GM12864 (cell line): Measurements from ENCODE around the gene MORN1.

Source experiments
- DNase-seq: peaks from one replicate; pipeline ENCODE4 v3.0.0-alpha.2; 2011; ENCODE audit warnings: low read depth
- H3K4me3 ChIP-seq: 2 replicates; pipeline ENCODE4 v1.5.1; 2011; ENCODE audit warnings: mild to moderate bottlenecking, low read depth, low read length, control low read depth
- TF ChIP-seq, protein P1 (sequence below): IDR thresholded peaks from 2 replicates; pipeline ENCODE4 v1.5.1; 2011; ENCODE audit warnings: low read depth, mild to moderate bottlenecking, moderate library complexity, low read length, control low read depth, inconsistent platforms; ENCODE audit errors: missing control alignments

The MORN1 gene

DNA sequence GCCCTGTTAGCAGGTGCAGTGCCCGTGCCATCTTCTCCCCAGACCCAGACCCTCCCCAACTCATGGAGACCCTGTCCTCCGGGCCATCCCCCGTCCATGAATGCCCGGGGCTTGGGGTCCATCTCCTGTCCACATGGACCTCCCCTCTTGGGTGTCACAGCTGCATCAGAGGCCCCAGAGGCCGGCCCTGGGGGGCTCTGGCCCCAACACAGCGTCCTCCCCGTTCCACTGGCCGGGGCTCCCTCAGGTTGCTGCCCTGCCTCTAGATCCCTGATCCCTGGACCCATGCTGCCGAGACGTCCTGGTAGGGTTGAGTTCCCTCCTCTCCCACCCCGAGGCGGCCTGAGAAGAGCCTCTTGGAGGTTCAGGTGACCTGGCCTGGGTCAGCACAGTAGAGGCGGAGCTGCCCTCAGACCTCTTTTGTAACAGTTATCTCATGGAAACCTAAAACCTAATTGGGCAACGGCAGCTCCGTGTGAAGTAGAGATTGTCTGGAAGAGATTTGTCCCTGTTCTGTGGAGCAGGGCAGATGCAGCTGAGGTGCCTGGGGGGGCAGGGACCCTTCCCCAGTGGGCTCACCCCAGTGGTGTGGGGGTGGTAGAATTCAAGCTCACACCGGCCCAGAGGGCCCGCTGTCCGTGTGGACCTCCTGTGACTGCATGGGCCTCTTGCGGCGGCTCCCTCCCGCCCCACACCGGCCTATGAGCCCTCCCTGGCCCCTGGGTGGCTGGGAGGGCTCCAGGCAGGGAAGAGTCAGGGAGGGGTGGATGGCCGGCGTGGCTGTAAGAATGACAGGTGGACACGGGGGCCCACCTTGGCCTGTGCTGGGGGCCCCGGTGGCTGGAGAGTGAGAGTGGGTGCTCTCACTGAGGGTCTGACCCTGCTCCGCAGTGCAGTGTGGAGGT lies 107.1 kb downstream of the MORN1 start:
- DNase-seq: no peak
- TF ChIP-seq, protein P1, sequence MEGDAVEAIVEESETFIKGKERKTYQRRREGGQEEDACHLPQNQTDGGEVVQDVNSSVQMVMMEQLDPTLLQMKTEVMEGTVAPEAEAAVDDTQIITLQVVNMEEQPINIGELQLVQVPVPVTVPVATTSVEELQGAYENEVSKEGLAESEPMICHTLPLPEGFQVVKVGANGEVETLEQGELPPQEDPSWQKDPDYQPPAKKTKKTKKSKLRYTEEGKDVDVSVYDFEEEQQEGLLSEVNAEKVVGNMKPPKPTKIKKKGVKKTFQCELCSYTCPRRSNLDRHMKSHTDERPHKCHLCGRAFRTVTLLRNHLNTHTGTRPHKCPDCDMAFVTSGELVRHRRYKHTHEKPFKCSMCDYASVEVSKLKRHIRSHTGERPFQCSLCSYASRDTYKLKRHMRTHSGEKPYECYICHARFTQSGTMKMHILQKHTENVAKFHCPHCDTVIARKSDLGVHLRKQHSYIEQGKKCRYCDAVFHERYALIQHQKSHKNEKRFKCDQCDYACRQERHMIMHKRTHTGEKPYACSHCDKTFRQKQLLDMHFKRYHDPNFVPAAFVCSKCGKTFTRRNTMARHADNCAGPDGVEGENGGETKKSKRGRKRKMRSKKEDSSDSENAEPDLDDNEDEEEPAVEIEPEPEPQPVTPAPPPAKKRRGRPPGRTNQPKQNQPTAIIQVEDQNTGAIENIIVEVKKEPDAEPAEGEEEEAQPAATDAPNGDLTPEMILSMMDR: no peak
- no peak overlapping the region for H3K4me3 ChIP-seq

DNA sequence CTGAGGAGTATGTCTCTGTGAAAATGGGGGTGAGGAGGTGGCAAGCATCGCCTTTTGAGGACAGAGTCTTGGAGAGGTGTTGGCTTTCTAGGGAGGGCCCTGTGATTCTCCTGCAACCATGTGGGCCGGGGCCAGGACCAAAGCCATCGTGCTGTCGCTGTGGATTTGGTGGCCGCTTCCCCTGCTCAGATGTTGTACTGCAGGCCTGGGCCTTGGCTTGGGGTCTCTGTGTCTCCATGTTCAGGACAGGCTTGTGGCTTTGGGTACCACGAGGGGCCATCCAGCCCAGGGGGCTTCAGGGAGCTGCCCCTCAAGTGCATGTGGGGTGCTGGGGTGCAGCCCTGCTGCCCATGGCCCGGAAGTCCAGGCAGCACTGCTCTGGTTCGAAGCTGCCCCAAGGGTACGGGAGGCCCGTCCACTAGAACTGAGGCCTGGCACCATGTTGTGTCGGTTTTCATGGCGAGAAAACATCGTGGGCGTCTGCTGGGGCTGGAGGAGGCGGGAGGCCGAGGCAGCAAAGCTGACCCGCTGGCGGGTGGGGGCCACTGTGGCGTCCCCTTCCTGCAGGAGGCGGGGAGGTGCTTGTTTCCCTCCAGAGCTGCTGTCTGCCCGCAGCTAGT lies 107.9 kb downstream of the MORN1 start:
- TF ChIP-seq, protein P1: no peak
- no peak overlapping the region for H3K4me3 ChIP-seq
- DNase-seq: no peak

DNA sequence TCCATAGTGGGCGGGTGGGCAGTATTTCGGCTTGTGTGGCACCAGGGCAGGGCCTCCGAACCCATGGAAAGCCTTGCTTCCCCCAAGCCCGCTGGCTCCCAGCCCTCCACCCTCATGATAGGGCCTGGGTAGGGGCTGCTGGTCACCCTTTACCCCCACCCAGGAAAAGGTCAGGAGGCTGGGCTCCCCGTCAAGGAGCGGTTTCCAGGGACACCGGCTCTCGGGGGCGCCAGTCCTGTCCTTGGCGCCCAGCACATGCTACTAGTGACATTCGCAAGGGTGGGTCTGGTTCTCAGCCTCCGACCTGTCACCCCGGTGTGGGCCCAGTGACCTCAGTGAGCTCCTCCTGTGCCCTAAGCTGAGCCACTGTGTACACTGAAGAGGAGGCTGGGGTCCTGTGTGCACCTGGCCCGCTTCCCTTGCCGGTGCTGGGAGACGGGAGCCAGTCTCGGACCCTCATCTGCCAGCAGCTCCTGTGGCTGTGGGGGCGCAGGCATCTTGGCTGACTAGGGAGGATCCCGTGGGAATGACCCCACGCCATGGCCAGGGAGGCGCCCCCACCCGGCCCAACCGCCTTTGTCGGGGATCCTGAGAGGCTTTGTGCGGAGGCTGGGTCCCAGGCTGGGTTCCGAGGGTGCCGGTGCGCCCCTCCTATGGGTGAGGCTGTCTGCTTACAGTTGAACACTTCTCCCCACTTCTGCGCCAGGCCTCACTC lies 108.6 kb downstream of the MORN1 start:
- no peak overlapping the region for H3K4me3 ChIP-seq
- no peak for DNase-seq
- TF ChIP-seq, protein P1: no peak

DNA sequence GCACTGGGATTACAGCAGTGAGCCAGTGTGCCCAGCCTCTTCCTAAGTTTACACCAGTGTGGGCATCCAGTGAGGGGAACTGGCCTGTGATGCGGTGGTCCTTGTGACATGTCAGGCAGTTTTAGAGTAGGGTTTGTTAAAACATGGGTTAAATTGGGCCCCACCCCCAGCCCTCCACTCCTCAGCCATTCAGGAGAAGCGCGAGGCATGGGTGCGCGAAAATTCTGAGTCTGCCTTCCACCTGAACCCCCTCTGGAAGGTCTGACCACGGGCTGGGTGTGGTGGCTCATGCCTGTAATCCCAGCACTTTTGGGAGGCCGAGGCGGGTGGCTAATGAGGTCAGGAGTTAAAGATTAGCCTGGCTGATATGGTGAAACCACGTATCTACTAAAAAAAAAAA lies 111.5 kb downstream of the MORN1 start:
- DNase-seq: no peak
- no peak overlapping the region for H3K4me3 ChIP-seq
- TF ChIP-seq, protein P1: no peak

DNA sequence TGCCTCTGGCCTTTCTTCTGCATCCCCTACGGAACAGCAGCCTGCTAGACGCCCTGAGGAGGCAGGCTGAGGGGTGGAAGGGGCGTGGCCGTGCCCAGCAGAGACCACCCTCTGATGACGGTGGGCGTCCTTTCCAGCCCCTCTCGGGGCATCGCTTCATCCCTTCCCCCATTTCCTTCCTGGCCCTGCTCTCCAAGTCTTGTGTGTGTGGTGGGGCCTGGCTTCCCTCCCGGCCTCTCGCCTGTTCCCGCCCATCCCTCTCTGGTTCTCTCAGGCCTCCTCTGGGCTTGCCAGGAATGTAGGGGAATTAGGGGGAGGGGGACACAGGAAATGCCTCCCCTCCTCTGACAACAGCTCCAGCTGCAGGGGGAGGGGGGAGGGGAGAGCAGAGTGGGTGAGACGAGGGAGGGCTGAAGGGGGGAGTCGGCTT lies 112.1 kb downstream of the MORN1 start:
- H3K4me3 ChIP-seq: no peak overlapping the region
- no peak for DNase-seq

DNA sequence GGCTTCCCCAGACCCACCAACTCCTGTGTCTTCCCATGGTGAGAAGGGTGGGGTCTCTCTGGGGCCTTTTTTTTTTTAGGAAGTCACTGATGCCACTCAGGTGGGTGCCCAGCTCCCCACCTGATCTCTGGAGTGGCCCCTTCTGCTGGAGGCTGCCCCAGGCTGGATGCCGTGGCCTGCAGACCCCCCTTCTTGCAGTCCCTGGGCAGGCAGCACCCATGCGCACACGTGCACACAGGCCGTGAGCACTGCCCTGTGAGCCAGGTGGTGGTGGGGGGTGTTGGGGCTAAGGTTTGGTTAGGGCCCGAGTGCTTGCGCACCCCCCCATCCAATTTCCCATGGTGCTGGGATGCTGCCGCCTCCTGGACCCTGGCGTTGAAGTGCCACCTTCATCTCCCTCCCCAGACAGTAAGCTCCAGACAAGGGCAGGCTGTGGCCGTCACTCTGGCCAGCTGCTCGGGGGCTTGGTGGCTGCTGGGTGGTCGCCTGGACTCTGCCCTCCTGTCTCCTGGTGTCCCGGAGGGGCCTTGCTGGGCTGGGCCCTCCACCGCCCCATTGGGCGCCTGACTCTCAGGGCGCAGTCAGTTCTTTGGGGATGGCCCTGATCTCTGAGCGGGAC lies 112.7 kb downstream of the MORN1 start:
- DNase-seq: no peak
- no peak overlapping the region for H3K4me3 ChIP-seq
- TF ChIP-seq, protein P1: no peak

More for the DNA sequence above, 112.1 kb downstream of the MORN1 start:
- TF ChIP-seq, protein P1: no peak
